A673 (cell line): Measurements from ENCODE around the gene HACD4. TPM values are rescaled to one million over a fixed set of nuclear protein-coding genes. Genes with fewer than 3 reads are reported as not detected.
"Not testable (repeated sequence)": the region's sequence is repeated elsewhere in the genome, so short reads cannot be mapped to it uniquely, and the experiment has no call there.

Experiments used
- BruUV-seq: library from RNA; stranded (reverse); fragments of 400-500 nt; replicated peaks from 2 replicates; lab custom pipeline; 2021; lab: Mats Ljungman, UMichigan
- CTCF ChIA-PET: fragments of 300-600 bp; sonication (Branson Sonifier 250); formaldehyde crosslinking; loops from one replicate; lab custom pipeline; 2022; ENCODE audit warnings: antibody characterized with exemption; lab: Charles Lee
- POLR2A ChIA-PET: fragments of 300-600 bp; sonication (Branson Sonifier 250); formaldehyde crosslinking; loops from one replicate; lab custom pipeline; 2022; ENCODE audit warnings: antibody characterized with exemption; ENCODE audit not compliant: low non-redundant PET; lab: Charles Lee
- DNase-seq: peaks from one replicate; pipeline ENCODE4 v3.0.0-alpha.2; 2015; ENCODE audit warnings: low spot score
- H3K27ac ChIP-seq: fragments of 200-600 bp; sonication (generic); 2 replicates; pipeline ENCODE4 v1.5.1; 2016; ENCODE audit warnings: mixed run types, low read depth, mild to moderate bottlenecking, mixed read lengths, antibody characterized with exemption, low read length; ENCODE audit not compliant: poor library complexity, severe bottlenecking
- H3K27me3 ChIP-seq: fragments of 200-600 bp; sonication (generic); replicated peaks from 2 replicates; pipeline ENCODE4 v1.6.1; 2017; ENCODE audit warnings: mixed run types, low read depth, mild to moderate bottlenecking, mixed read lengths, antibody characterized with exemption, low read length; ENCODE audit not compliant: insufficient read depth, poor library complexity
- H3K36me3 ChIP-seq: fragments of 200-600 bp; sonication (generic); 2 replicates; pipeline ENCODE4 v1.6.1; 2016; ENCODE audit warnings: mixed run types, mild to moderate bottlenecking, mixed read lengths, antibody characterized with exemption, low read length; ENCODE audit not compliant: insufficient read depth, poor library complexity, severe bottlenecking
- H3K4me1 ChIP-seq: fragments of 200-600 bp; sonication (generic); 2 replicates; pipeline ENCODE4 v1.6.1; 2017; ENCODE audit warnings: mixed run types, mild to moderate bottlenecking, mixed read lengths, antibody characterized with exemption, low read length; ENCODE audit not compliant: insufficient read depth, poor library complexity, severe bottlenecking
- H3K4me3 ChIP-seq: fragments of 200-600 bp; sonication (generic); 2 replicates; pipeline ENCODE4 v1.5.1; 2016; ENCODE audit warnings: low read depth, mixed run types, mild to moderate bottlenecking, mixed read lengths, low read length; ENCODE audit not compliant: poor library complexity, severe bottlenecking
- H3K9me3 ChIP-seq: fragments of 200-600 bp; sonication (generic); 2 replicates; pipeline ENCODE4 v1.6.1; 2016; ENCODE audit warnings: mixed run types, low read depth, mild to moderate bottlenecking, mixed read lengths, antibody characterized with exemption, low read length; ENCODE audit not compliant: poor library complexity, severe bottlenecking
- EZH2 ChIP-seq: fragments of 200-600 bp; sonication (generic); IDR thresholded peaks from 2 replicates; pipeline ENCODE4 v1.6.1; 2017; ENCODE audit warnings: borderline replicate concordance, low read depth, mild to moderate bottlenecking, mixed read lengths, antibody characterized with exemption, low read length; ENCODE audit not compliant: poor library complexity, severe bottlenecking
- intact Hi-C: fragments of 100-400 bp; cut with micrococcal nuclease; formaldehyde crosslinking; loops from one replicate; pipeline ENCODE4 v1.10.0; 2022; ENCODE audit not compliant: unreplicated experiment
- total RNA-seq: library from RNA; stranded (reverse); gene quantifications from 2 replicates; pipeline ENCODE4 v1.2.3, GENCODE V29; 2021
- TF ChIP-seq, protein P1 (sequence below): fragments of 300-800, 200-600 bp; sonication (generic); conservative IDR thresholded peaks from 2 replicates; pipeline ENCODE4 v1.5.1; 2017; ENCODE audit warnings: low read depth, mild to moderate bottlenecking, antibody characterized with exemption, low read length, moderate library complexity, mixed read lengths

The HACD4 gene
- total RNA-seq, 1 experiment from 2014 or later: 0.19 TPM

DNA sequence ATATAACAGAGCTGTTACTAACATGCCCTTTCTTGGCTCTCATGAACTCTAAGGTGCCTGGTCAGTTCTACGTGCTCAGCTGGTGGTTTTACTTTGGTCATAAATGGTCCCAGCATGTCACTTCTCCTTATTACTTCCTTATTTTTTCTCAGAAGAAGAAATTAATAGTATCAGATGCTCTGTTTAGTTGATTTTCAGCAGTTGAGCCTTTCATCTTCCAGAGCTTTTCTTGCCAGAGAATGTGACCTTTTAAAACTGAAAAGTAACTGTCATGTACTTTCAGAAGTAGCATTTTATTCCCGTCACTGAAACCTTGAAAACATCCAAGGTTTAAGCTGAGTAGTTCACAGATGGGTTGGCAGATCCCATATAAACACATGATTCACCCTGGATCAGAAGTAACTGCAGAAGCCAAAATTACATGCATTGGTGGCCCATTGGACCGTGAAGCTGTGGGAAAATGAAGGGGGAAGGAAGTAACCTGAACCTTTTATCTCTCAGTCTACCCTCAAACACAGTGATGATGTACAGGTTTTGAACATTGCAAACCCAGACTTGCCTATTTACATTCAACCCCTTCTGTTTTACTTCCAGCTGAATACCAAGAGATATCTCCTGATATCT lies 50.5 kb downstream of the HACD4 start:
- DNase-seq: no peak
- H3K27me3 ChIP-seq: no peaks in the 10 kb centered on the region
- no peaks in the 10 kb centered on the region for H3K4me1 ChIP-seq
- ChIA-PET POLR2A (no interaction called here), CTCF (no interaction called here)
- H3K4me3 ChIP-seq: no peak overlapping the region
- no peak overlapping the region for H3K27ac ChIP-seq
- H3K9me3 ChIP-seq: no peaks in the 10 kb centered on the region
- TF ChIP-seq, protein P1, sequence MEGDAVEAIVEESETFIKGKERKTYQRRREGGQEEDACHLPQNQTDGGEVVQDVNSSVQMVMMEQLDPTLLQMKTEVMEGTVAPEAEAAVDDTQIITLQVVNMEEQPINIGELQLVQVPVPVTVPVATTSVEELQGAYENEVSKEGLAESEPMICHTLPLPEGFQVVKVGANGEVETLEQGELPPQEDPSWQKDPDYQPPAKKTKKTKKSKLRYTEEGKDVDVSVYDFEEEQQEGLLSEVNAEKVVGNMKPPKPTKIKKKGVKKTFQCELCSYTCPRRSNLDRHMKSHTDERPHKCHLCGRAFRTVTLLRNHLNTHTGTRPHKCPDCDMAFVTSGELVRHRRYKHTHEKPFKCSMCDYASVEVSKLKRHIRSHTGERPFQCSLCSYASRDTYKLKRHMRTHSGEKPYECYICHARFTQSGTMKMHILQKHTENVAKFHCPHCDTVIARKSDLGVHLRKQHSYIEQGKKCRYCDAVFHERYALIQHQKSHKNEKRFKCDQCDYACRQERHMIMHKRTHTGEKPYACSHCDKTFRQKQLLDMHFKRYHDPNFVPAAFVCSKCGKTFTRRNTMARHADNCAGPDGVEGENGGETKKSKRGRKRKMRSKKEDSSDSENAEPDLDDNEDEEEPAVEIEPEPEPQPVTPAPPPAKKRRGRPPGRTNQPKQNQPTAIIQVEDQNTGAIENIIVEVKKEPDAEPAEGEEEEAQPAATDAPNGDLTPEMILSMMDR: no peak
- H3K36me3 ChIP-seq: no peaks in the 10 kb centered on the region
- intact Hi-C loops: no loop called here
- BruUV-seq: no TSS peak

DNA sequence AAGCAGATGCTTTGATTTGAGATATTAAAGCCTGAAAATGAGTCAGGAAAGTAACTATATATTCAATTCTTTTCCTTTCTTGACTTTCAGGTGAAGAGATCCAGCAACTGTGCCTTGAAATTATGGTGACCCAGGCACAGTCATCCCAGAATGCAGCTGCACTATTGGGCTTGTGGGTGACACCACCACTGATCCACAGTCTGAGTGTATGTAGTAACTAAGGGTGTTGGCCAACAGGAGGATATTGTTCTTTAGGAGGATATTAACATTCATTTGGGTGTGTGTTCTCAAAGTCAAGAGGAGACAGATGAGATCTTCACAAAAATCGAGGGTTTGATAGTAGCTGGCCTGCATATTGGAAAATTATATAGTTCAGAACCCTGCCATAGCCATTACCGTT lies 53.2 kb downstream of the HACD4 start:
- no peaks in the 10 kb centered on the region for H3K27me3 ChIP-seq
- DNase-seq: no peak
- no peak overlapping the region for H3K27ac ChIP-seq
- H3K9me3 ChIP-seq: no peaks in the 10 kb centered on the region
- intact Hi-C loops: no loop called here
- H3K4me3 ChIP-seq: no peak overlapping the region
- POLR2A ChIA-PET: no interaction called here
- TF ChIP-seq, protein P1: no peak
- no peak for TF ChIP-seq EZH2
- no peaks in the 10 kb centered on the region for H3K36me3 ChIP-seq
- no TSS peak for BruUV-seq
- no peaks in the 10 kb centered on the region for H3K4me1 ChIP-seq
- CTCF ChIA-PET: no interaction called here

GRCh38 chr9:20974191-20974938 lies 57.1 kb downstream of the HACD4 start:
- H3K27me3 ChIP-seq, CTCF ChIA-PET, BruUV-seq, H3K4me1 ChIP-seq, H3K9me3 ChIP-seq, H3K27ac ChIP-seq, DNase-seq, H3K4me3 ChIP-seq, POLR2A ChIA-PET, intact Hi-C loops, H3K36me3 ChIP-seq: not testable (repeated sequence)

DNA sequence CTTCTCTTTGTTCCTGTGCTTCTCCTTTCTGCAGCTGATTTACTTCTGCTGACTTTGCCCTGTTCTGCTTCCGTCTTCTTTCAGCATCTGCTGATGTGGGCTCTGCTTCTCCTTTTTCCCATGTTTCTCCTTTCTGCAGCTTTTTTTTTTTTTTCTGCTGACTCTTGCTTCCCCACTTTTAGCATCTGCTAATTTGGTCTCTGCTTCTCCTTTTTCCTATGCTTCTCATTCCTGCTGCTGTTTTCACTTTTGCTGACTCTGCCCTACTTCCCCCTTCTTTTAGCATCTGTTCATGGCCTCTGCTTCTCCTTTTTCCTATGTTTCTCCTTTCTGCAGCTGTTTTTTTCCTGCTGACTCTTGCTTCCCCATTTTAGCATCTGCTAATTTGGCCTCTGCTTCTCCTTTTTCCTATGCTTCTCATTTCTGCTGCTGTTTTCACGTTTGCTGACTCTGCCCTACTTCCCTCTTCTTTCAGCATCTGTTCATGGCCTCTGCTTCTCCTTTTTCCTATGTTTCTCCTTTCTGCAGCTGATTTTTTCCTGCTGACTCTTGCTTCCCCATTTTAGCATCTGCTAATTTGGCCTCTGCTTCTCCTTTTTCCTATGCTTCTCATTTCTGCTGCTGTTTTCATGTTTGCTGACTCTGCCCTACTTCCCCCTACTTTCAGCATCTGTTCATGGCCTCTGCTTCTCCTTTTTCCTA lies 58.0 kb downstream of the HACD4 start:
- H3K27me3 ChIP-seq, H3K9me3 ChIP-seq, H3K4me1 ChIP-seq, H3K27ac ChIP-seq, intact Hi-C loops, BruUV-seq, DNase-seq, CTCF ChIA-PET, POLR2A ChIA-PET, H3K4me3 ChIP-seq, H3K36me3 ChIP-seq: not testable (repeated sequence)
